ENCODE data around the gene PWP2.
"Not testable (repeated sequence)": the region's sequence is repeated elsewhere in the genome, so short reads cannot be mapped to it uniquely, and the experiment has no call there.

PWP2 gene

GRCh38 chr21:44089001-44089911 lies 17.9 kb upstream of the PWP2 start:
- H3K27ac ChIP-seq = no peak overlapping the region
- TF ChIP-seq CTCF (conservative IDR thresholded peaks at IDR 0.05) (no peak), ZFX (IDR thresholded peaks at IDR 0.05) (no peak)

- no peak overlapping the region for H3K27ac ChIP-seq
- TF ChIP-seq ZFX (IDR thresholded peaks at IDR 0.05) = no peak
- TF ChIP-seq CTCF (conservative IDR thresholded peaks at IDR 0.05) = no peak
Observed at GRCh38 chr21:44090325-44090724, 16.9 kb upstream of the PWP2 start.

DNA sequence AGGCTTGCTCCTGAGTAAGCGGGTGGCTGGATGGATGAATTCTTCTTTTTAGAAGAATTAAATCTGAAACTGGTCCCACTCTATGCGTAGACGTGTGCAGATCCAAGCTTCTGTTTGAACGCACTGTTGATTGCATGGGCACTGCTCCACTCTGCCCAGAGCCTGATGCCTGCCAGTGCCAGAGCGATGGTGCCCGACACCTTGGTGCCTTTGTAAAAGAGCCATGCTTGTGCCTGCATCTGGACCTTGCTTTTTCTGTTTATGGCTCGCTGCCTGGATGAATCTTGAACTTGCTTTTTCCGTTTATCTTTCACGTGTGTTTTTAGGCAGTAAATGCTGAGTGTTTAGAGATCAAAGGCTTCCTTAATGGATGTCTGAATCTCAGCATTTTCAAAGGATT lies 15.0 kb upstream of the PWP2 start:
- H3K27ac ChIP-seq = no peak overlapping the region

GRCh38 chr21:44093761-44094160 lies 13.4 kb upstream of the PWP2 start:
- no peak overlapping the region for H3K27ac ChIP-seq
- TF ChIP-seq CTCF (conservative IDR thresholded peaks at IDR 0.05) (no peak), ZFX (IDR thresholded peaks at IDR 0.05) (no peak)

More for the DNA sequence above, 15.0 kb upstream of the PWP2 start:
- TF ChIP-seq CTCF (conservative IDR thresholded peaks at IDR 0.05) = no peak
- TF ChIP-seq ZFX (IDR thresholded peaks at IDR 0.05) = no peak

DNA sequence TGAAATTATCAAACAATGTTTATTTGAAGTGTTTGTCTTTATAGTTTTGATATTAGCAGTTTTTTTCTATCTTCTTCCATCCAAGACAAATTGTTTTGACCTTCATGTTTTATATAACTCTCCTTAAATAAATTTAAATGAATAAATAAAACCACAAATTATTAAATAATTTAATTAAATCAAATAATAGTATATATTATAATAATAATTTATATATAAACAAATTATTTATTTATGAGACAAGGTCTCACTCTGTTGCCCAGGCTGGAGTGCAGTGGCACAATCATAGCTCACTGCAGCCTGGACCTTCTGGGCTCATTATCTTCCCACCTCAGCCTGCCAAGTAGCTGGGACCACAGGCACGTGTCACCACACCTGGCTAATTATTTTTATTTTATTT lies 12.4 kb upstream of the PWP2 start:
- no peak overlapping the region for H3K27ac ChIP-seq
- TF ChIP-seq CTCF (conservative IDR thresholded peaks at IDR 0.05) (no peak), ZFX (IDR thresholded peaks at IDR 0.05) (no peak)

GRCh38 chr21:44098507-44098906 lies 8.7 kb upstream of the PWP2 start:
- not testable (repeated sequence) for H3K27ac ChIP-seq

GRCh38 chr21:44098964-44099363 lies 8.2 kb upstream of the PWP2 start:
- H3K27ac ChIP-seq = not testable (repeated sequence)

GRCh38 chr21:44107589-44107988 lies 390 bp downstream of the PWP2 start:
- H3K27ac ChIP-seq = not testable (repeated sequence)

- H3K27ac ChIP-seq = not testable (repeated sequence)
Observed at GRCh38 chr21:44113702-44114371, 6.6 kb downstream of the PWP2 start.

- not testable (repeated sequence) for H3K27ac ChIP-seq
Observed at GRCh38 chr21:44122131-44122530, 14.9 kb downstream of the PWP2 start.

- H3K27ac ChIP-seq = not testable (repeated sequence)
Observed at GRCh38 chr21:44127827-44128226, 20.6 kb downstream of the PWP2 start.

DNA sequence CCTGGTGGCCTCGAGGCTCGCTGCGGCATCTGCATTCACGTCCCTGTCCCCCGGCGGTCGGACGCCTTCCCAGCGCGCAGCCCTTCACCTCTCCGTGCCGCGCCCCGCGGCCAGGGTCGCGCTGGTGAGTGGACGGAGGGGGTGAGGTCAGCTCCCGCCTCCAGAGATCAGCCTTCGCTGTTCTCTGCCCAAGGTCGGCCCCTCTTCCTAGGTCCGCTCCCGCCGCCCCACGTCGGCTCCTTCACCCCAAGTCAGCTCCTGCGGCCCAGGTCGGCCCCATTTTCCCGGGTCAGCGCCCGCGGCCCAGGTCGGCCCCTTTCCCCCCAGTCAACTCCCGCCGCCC lies 26.5 kb downstream of the PWP2 start:
- H3K27ac ChIP-seq = not testable (repeated sequence)

GRCh38 chr21:44134732-44135131 lies 27.5 kb downstream of the PWP2 start:
- not testable (repeated sequence) for H3K27ac ChIP-seq

DNA sequence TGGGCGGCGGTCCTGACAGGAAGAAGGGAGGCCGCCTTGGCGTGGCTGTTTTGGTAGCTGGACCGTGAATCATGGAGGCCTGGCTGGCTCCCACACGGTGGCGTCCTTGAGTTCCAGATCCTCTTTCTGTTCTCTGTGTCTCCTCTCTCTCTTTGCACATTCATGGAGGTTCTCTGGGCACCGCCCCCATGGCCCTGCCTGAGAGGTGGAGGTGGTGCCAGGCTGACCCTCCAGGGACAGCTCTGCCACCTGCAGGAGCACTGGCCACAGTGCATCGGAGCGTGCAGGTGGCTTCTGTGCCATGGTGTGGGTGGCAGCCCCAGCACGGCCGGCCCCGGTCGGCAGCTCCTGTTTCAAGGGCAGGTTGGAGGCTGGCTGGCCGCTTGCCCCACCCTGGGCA lies 30.8 kb downstream of the PWP2 start:
- H3K27ac ChIP-seq = not testable (repeated sequence)

Data from C4-2B (cell line).